ENCODE results near the gene ATG7.
A peak's percentile ranks its signal among the peaks of the same experiment; 100 is the strongest.

ATG7 gene

DNA sequence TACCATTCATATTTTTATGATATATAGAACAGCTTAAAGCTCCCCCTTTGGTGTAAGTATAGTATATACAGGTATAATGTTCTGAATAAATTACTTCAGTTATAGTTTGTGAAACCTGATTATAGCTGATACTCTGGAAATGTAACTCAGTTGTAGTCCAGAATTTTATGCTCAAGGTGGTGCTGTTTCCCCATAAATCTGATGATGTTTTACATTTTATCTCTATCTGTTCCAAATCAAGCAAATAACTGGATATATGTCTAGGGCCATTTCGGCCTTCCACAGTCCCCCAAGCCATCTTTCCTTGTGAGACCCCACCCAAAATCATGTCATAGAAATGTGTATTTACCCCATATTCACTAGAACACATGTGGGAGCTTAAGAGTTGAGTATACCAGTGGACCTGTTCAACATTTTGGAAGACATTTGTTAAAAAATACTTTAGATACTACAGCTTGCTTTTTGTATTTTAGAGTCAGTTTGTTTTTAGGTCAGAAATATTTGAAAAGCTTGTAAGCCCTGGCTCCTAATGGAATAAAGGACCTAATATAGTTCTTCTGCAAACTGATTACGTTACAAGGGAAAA is 107.1 kb downstream of the ATG7 start:
- DNase-seq (ENCODE audit: extremely low read depth, low read depth): peak; percentile 52
- TF ChIP-seq, protein P1, sequence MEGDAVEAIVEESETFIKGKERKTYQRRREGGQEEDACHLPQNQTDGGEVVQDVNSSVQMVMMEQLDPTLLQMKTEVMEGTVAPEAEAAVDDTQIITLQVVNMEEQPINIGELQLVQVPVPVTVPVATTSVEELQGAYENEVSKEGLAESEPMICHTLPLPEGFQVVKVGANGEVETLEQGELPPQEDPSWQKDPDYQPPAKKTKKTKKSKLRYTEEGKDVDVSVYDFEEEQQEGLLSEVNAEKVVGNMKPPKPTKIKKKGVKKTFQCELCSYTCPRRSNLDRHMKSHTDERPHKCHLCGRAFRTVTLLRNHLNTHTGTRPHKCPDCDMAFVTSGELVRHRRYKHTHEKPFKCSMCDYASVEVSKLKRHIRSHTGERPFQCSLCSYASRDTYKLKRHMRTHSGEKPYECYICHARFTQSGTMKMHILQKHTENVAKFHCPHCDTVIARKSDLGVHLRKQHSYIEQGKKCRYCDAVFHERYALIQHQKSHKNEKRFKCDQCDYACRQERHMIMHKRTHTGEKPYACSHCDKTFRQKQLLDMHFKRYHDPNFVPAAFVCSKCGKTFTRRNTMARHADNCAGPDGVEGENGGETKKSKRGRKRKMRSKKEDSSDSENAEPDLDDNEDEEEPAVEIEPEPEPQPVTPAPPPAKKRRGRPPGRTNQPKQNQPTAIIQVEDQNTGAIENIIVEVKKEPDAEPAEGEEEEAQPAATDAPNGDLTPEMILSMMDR (IDR thresholded peaks at IDR 0.05; ENCODE audit: low read depth, low read length, missing control alignments): peak; percentile 37
- no peak overlapping the region for H3K4me3 ChIP-seq (replicated peaks; ENCODE audit: low read depth, low read length)

DNA sequence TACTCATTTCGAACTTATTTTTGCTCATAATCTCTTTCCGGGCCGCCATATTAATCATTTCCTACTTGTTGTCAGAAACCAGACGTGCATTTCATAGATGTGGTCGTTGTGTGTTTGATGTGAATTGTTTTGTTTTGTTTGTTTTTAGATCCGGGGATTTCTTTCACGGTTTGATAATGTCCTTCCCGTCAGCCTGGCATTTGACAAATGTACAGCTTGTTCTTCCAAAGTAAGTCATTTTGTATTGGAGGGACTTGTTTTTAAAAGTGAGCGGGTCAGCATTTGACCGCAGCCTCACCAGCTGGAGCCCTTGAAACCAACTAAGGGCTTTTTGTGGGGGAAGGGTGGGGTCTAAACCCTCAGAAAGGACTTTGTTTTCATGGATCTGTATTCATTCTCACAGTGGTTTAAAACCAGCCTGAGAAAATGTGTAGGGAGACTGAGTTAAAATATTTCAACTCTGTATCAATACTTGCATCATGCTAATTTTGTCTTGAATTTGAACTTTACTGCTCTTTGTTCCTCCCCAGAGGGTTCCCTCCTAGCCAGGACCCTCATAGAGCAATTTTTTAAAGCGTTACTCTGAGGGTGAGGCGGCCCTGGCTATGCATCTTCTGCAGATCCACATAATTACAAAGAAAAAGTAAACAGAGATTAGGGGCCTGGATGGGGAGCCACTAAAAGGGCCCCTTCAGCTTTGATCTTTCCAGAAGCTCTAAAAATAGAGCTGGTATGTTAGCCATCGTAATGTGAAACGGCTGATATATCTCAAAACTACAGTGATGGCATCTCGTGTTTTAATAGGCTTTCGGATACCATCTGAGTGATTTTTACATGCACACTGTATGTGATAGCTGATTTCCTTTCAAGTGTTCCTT is 107.9 kb downstream of the ATG7 start:
- no peak overlapping the region for H3K4me3 ChIP-seq (replicated peaks; ENCODE audit: low read depth, low read length)
- TF ChIP-seq, protein P1 (IDR thresholded peaks at IDR 0.05; ENCODE audit: low read depth, low read length, missing control alignments): no peak
- no peak for DNase-seq (ENCODE audit: extremely low read depth, low read depth)

DNA sequence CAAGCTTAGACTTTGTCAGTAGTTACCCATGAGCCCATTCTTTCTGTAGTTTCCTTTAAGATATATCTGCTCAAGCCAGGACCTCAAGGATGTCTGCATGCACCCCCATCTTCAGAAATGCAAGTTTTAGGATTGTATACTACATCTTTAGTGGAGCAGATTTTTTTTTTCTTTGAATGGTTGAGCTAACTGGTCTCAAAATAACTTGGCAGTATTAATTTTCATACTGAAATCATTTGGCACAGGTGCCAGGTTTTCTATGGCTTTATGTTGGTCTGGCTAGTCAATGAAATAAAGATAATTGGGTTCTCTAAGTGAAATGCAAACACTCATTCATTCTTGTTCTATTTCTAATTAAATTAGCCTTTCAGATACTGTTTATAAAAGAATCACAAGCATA is 108.9 kb downstream of the ATG7 start:
- DNase-seq (ENCODE audit: extremely low read depth, low read depth): no peak
- TF ChIP-seq, protein P1 (IDR thresholded peaks at IDR 0.05; ENCODE audit: low read depth, low read length, missing control alignments): no peak

DNA sequence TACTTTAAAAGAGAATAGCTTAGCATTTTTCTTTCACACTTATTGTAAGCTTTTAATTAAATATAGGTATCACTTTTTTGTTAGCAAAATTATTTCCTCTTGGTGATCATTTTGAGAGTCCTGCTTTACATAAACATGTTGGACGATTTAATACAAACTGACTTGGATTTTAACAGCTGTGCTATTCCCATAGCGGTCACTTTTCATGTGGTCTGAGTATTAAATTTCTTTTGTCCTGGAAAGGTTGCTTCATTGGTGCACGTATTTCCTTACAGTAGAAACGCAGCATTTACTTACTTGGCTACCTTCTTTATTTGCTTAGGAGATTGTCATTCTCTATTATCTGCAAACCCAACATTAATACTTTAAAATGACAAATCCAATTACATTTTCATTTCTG is 109.4 kb downstream of the ATG7 start:
- H3K4me3 ChIP-seq (replicated peaks; ENCODE audit: low read depth, low read length): no peak overlapping the region
- no peak for DNase-seq (ENCODE audit: extremely low read depth, low read depth)

More for the DNA sequence above, 108.9 kb downstream of the ATG7 start:
- H3K4me3 ChIP-seq (replicated peaks; ENCODE audit: low read depth, low read length): no peak overlapping the region

DNA sequence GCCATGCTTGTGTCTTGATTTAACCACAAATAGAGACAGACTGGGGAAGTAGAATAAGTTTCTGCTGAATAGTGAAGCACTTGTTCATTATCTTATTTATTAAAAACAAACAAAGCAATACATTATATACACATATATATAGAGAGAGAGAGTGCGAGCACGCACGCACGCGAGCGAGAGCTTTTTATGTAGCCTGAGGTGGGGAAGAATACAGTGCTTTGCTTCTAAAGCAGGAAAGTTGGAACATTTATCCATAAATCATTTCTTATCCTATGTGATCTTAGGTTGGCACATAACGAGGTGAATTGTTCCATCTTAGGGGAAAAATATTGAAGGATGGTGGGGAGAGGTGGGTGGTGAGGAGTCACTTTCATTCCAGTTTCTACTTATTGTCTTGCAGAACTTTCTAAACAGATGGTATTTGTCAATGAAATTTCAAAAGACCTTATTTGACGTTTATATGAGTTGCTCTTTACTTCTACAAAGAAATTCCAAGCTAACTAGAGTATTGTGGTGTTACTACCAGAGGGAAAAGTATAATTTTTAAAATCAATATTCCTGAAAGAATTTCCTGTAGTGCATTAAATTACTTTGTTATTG is 110.0 kb downstream of the ATG7 start:
- no peak overlapping the region for H3K4me3 ChIP-seq (replicated peaks; ENCODE audit: low read depth, low read length)
- TF ChIP-seq, protein P1 (IDR thresholded peaks at IDR 0.05; ENCODE audit: low read depth, low read length, missing control alignments): no peak
- DNase-seq (ENCODE audit: extremely low read depth, low read depth): no peak

More for the DNA sequence above, 109.4 kb downstream of the ATG7 start:
- TF ChIP-seq, protein P1 (IDR thresholded peaks at IDR 0.05; ENCODE audit: low read depth, low read length, missing control alignments): no peak

DNA sequence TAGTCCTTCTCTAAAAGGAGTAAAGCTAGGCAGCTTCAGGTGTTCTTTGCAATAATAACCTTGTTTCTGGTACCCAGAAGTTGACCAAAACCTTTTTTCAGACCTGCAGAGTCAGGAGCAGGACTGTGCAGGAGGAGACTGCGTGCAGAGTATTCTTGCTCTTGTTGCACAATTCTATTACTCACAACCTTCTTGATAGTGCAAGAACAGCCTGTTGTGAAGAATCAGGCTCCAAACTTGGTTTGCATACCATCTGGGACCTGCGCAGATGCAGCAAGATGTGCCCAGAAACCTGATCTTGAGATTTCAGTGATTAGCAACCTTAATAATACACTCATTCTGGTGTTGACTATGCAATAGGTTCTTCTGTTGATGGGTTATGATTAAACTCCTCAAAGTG is 111.9 kb downstream of the ATG7 start:
- no peak overlapping the region for H3K4me3 ChIP-seq (replicated peaks; ENCODE audit: low read depth, low read length)
- no peak for DNase-seq (ENCODE audit: extremely low read depth, low read depth)

More for the DNA sequence above, 111.9 kb downstream of the ATG7 start:
- TF ChIP-seq, protein P1 (IDR thresholded peaks at IDR 0.05; ENCODE audit: low read depth, low read length, missing control alignments): no peak
